Measurements from ENCODE around the gene CTDNEP1. TPM values are rescaled to one million over a fixed set of nuclear protein-coding genes. Genes with fewer than 3 reads are reported as not detected.

The CTDNEP1 gene
- total RNA-seq, 4 donors from 2014 or later, result 71.5 to 150 (median 111) TPM

- in situ Hi-C loops (cut with MboI; ENCODE audit: low sequenced_read_pairs in 4 of 4) (loop anchor here in 1 of 4 donors (10.0 kb wide), 1 partner anchor 48 kb away; the partner anchor contains the start of gene EIF5A), intact Hi-C loops (cut with DNase I; ENCODE audit: low total_unique reads) (no loop called here)
- TF ChIP-seq, protein P1, sequence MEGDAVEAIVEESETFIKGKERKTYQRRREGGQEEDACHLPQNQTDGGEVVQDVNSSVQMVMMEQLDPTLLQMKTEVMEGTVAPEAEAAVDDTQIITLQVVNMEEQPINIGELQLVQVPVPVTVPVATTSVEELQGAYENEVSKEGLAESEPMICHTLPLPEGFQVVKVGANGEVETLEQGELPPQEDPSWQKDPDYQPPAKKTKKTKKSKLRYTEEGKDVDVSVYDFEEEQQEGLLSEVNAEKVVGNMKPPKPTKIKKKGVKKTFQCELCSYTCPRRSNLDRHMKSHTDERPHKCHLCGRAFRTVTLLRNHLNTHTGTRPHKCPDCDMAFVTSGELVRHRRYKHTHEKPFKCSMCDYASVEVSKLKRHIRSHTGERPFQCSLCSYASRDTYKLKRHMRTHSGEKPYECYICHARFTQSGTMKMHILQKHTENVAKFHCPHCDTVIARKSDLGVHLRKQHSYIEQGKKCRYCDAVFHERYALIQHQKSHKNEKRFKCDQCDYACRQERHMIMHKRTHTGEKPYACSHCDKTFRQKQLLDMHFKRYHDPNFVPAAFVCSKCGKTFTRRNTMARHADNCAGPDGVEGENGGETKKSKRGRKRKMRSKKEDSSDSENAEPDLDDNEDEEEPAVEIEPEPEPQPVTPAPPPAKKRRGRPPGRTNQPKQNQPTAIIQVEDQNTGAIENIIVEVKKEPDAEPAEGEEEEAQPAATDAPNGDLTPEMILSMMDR (IDR thresholded peaks at IDR 0.05 in 4 of 5, conservative IDR thresholded peaks at IDR 0.05 in 1 of 5), result no peak
- no peak for TF ChIP-seq POLR2A (IDR thresholded peaks at IDR 0.05)
- Histone ChIP-seq H3K9me3 (no peaks in the 10 kb centered on the region), H3K4me1 (peaks cover 14 to 19% of the 10 kb centered on the region in 2 donors), H3K27ac (no peak overlapping the region), H3K4me3 (no peak overlapping the region), H3K27me3 (peaks cover 14 to 15% (median 14%) of the 10 kb centered on the region in 3 donors), H3K36me3 (peaks cover 0 to 58% of the 10 kb centered on the region in 2 donors)
- ATAC-seq, result no peak
- DNase-seq, result no peak
These were observed 5.4 kb upstream of the CTDNEP1 start for GRCh38 chr17:7256766-7257456.

- DNase-seq (no peak), ATAC-seq (no peak)
- Histone ChIP-seq H3K9me3 (no peaks in the 10 kb centered on the region), H3K4me1 (peaks cover 19 to 24% of the 10 kb centered on the region in 2 donors), H3K27me3 (no peaks in the 10 kb centered on the region), H3K36me3 (peaks cover 0 to 51% of the 10 kb centered on the region in 2 donors), H3K4me3 (no peak overlapping the region), H3K27ac (no peak overlapping the region)
- intact Hi-C loops (cut with DNase I; ENCODE audit: low total_unique reads) (loop anchor here (5.0 kb wide), 2 partner anchors 318 to 433 kb away; partner anchors contain the start of genes TP53 and WRAP53), in situ Hi-C loops (cut with MboI; ENCODE audit: low sequenced_read_pairs in 4 of 4) (loop anchor here in 1 of 4 donors (10.0 kb wide), 1 partner anchor 50 kb away; the partner anchor contains the start of gene EIF5A)
- no peak for TF ChIP-seq POLR2A (IDR thresholded peaks at IDR 0.05)
- TF ChIP-seq, protein P1 (IDR thresholded peaks at IDR 0.05 in 4 of 5, conservative IDR thresholded peaks at IDR 0.05 in 1 of 5), result no peak
These were observed 3.0 kb upstream of the CTDNEP1 start for GRCh38 chr17:7254511-7254910.

DNA sequence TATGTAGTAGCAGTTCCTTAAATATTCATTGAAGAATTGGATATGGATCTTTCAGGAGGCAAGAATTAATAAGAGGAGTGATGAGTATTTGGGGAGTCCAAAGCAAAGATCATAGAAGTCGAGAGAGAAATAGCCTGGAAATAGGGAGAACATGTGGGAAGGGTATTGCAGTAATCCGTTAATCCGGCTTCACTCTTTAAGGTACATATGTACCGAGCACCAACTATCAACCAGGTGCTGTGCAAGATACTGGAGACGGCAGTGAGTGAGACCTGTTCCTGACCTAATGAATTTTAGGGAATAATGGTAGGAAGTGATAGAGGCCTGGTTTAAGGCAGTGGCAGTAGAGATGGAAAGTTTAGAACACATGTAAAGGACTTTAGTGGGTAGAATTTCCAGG, 1.5 kb upstream of the CTDNEP1 start:
- H3K4me1 ChIP-seq, result peaks cover 33 to 36% of the 10 kb centered on the region in 2 donors
- in situ Hi-C loops (cut with MboI; ENCODE audit: low sequenced_read_pairs in 4 of 4), result loop anchor here in 1 of 4 donors (10.0 kb wide), 1 partner anchor 52 kb away; the partner anchor contains the start of gene EIF5A
- H3K9me3 ChIP-seq, result no peaks in the 10 kb centered on the region
- intact Hi-C loops (cut with DNase I; ENCODE audit: low total_unique reads), result loop anchor here (2.0 to 5.0 kb wide), 4 partner anchors 28 to 434 kb away; partner anchors contain the start of genes EIF5A, SLC2A4, TP53 and WRAP53
- H3K4me3 ChIP-seq, result peak overlapping the region; percentile 69 to 98 (median 81)
- no peak for DNase-seq
- no peak for TF ChIP-seq POLR2A (IDR thresholded peaks at IDR 0.05)
- TF ChIP-seq, protein P1 (IDR thresholded peaks at IDR 0.05 in 4 of 5, conservative IDR thresholded peaks at IDR 0.05 in 1 of 5), result no peak
- H3K36me3 ChIP-seq, result peaks cover 0 to 38% of the 10 kb centered on the region in 2 donors
- no peaks in the 10 kb centered on the region for H3K27me3 ChIP-seq
- peak overlapping the region; percentile 98 to 100 (median 98) for H3K27ac ChIP-seq
- no peak for ATAC-seq

GRCh38 chr17:7252176-7253043, 876 bp upstream of the CTDNEP1 start, which contains the start of gene ELP5:
Gene ELP5 (plus strand): TSS chr17:7252215. CDS start chr17:7252551, 336 bp downstream.
- Histone ChIP-seq H3K27ac (peak within 1 kb of the TSS; percentile 98 to 100 (median 98)), H3K4me1 (peaks cover 39 to 43% of the 10 kb centered on the region in 2 donors), H3K27me3 (no peaks in the 10 kb centered on the region), H3K36me3 (peaks cover 0 to 32% of the 10 kb centered on the region in 2 donors), H3K4me3 (peak within 1 kb of the TSS; percentile 69 to 98 (median 81)), H3K9me3 (no peaks in the 10 kb centered on the region)
- in situ Hi-C loops (cut with MboI; ENCODE audit: low sequenced_read_pairs in 4 of 4), result loop anchor here in 1 of 4 donors (10.0 kb wide), 1 partner anchor 52 kb away; the partner anchor contains the start of gene EIF5A
- TF ChIP-seq, protein P1 (IDR thresholded peaks at IDR 0.05 in 4 of 5, conservative IDR thresholded peaks at IDR 0.05 in 1 of 5), result peak in 3 of 5 experiments; percentile 36 to 54 (median 40)
- TF ChIP-seq POLR2A (IDR thresholded peaks at IDR 0.05), result peak in 1 of 2 donors; percentile 70
- intact Hi-C loops (cut with DNase I; ENCODE audit: low total_unique reads), result loop anchor here (2.0 to 5.0 kb wide), 4 partner anchors 28 to 435 kb away; partner anchors contain the start of genes EIF5A, SLC2A4, TP53 and WRAP53
- DNase-seq (peak; percentile 86 to 92), ATAC-seq (peak; percentile 58 to 61)
